Subcutaneous abdominal adipose tissue (tissue), 5 donors: ENCODE results near the gene PTPRR.

Experiments
- H3K27ac ChIP-seq: one replicate; pipeline ENCODE4 v1.7.0; 2013; ENCODE audit warnings: low read depth, mild to moderate bottlenecking, inconsistent platforms, low read length, moderate library complexity
- H3K27me3 ChIP-seq, 5 donors: one replicate each; pipeline ENCODE4 v1.7.0; 2013; ENCODE audit warnings: low read length in 5 of 5, inconsistent platforms in 1 of 5; ENCODE audit not compliant: control insufficient read depth in 5 of 5, insufficient read depth in 4 of 5
- H3K36me3 ChIP-seq, 5 donors: one replicate each; pipeline ENCODE4 v1.7.0; 2013; ENCODE audit warnings: low read length in 5 of 5; ENCODE audit not compliant: control insufficient read depth in 5 of 5, insufficient read depth in 5 of 5
- H3K4me1 ChIP-seq, 5 donors: one replicate each; pipeline ENCODE4 v1.7.0; 2013; ENCODE audit warnings: low read length in 5 of 5, mild to moderate bottlenecking in 3 of 5, moderate library complexity in 1 of 5; ENCODE audit not compliant: control insufficient read depth in 5 of 5, insufficient read depth in 5 of 5
- H3K4me3 ChIP-seq, 5 donors: one replicate each; pipeline ENCODE4 v1.7.0; 2013; ENCODE audit warnings: low read length in 5 of 5, low read depth in 1 of 5
- H3K9ac ChIP-seq, 5 donors: one replicate each; pipeline ENCODE4 v1.7.0; 2013; ENCODE audit warnings: low read length in 5 of 5, mild to moderate bottlenecking in 4 of 5, moderate library complexity in 3 of 5
- H3K9me3 ChIP-seq, 5 donors: one replicate each; pipeline ENCODE4 v1.7.0; 2013; ENCODE audit warnings: low read length in 5 of 5; ENCODE audit not compliant: control insufficient read depth in 5 of 5
- donor health status: healthy.
- donor health status: healthy.
- donor health status: healthy.
- donor health status: healthy.
- donor health status: healthy.

PTPRR gene

GRCh38 chr12:70721656-70722357 is 198.7 kb downstream of the PTPRR start:
- Histone ChIP-seq H3K27ac (peak overlapping the region; percentile 55), H3K36me3 (no peaks in the 10 kb centered on the region), H3K9ac (no peak overlapping the region)

GRCh38 chr12:70721216-70721615 is 199.3 kb downstream of the PTPRR start:
- H3K4me1 ChIP-seq: peaks cover 0 to 33% (median 4%) of the 10 kb centered on the region in 5 donors
- H3K9ac ChIP-seq: no peak overlapping the region
- H3K9me3 ChIP-seq: no peaks in the 10 kb centered on the region
- H3K27ac ChIP-seq: peak overlapping the region; percentile 55
- H3K27me3 ChIP-seq: peaks cover 0 to 4% (median 0%) of the 10 kb centered on the region in 5 donors
- no peak overlapping the region for H3K4me3 ChIP-seq
- H3K36me3 ChIP-seq: no peaks in the 10 kb centered on the region

More at GRCh38 chr12:70721656-70722357, 198.7 kb downstream of the PTPRR start:
- peaks cover 0 to 33% (median 4%) of the 10 kb centered on the region in 5 donors for H3K4me1 ChIP-seq
- peaks cover 0 to 2% (median 0%) of the 10 kb centered on the region in 5 donors for H3K27me3 ChIP-seq
- H3K9me3 ChIP-seq: no peaks in the 10 kb centered on the region
- no peak overlapping the region for H3K4me3 ChIP-seq

- Histone ChIP-seq H3K4me3 (peak overlapping the region in 4 of 5 donors; percentile 42 to 57 (median 56)), H3K9me3 (no peaks in the 10 kb centered on the region), H3K9ac (peak overlapping the region in 1 of 5 donors; percentile 16)
Measured at GRCh38 chr12:70719672-70720420, 200.7 kb downstream of the PTPRR start.

GRCh38 chr12:70719071-70719470 is 201.5 kb downstream of the PTPRR start:
- peaks cover 0 to 4% (median 0%) of the 10 kb centered on the region in 5 donors for H3K27me3 ChIP-seq
- peak overlapping the region in 1 of 5 donors; percentile 57 for H3K4me3 ChIP-seq
- H3K27ac ChIP-seq: no peak overlapping the region
- H3K9me3 ChIP-seq: no peaks in the 10 kb centered on the region
- H3K36me3 ChIP-seq: no peaks in the 10 kb centered on the region
- no peak overlapping the region for H3K9ac ChIP-seq
- peaks cover 0 to 27% (median 4%) of the 10 kb centered on the region in 5 donors for H3K4me1 ChIP-seq

More at GRCh38 chr12:70719672-70720420, 200.7 kb downstream of the PTPRR start:
- H3K27me3 ChIP-seq: peaks cover 0 to 4% (median 0%) of the 10 kb centered on the region in 5 donors
- H3K27ac ChIP-seq: no peak overlapping the region
- peaks cover 0 to 33% (median 4%) of the 10 kb centered on the region in 5 donors for H3K4me1 ChIP-seq
- no peaks in the 10 kb centered on the region for H3K36me3 ChIP-seq

GRCh38 chr12:70711831-70712230 is 208.7 kb downstream of the PTPRR start:
- H3K27ac ChIP-seq: no peak overlapping the region
- H3K9me3 ChIP-seq: no peaks in the 10 kb centered on the region
- no peak overlapping the region for H3K9ac ChIP-seq
- H3K36me3 ChIP-seq: no peaks in the 10 kb centered on the region
- H3K4me1 ChIP-seq: no peaks in the 10 kb centered on the region
- H3K27me3 ChIP-seq: peaks cover 0 to 4% (median 0%) of the 10 kb centered on the region in 5 donors
- H3K4me3 ChIP-seq: no peak overlapping the region

GRCh38 chr12:70709022-70709421 is 211.5 kb downstream of the PTPRR start:
- no peak overlapping the region for H3K9ac ChIP-seq
- H3K4me1 ChIP-seq: peaks cover 0 to 7% (median 0%) of the 10 kb centered on the region in 5 donors
- no peaks in the 10 kb centered on the region for H3K36me3 ChIP-seq
- no peaks in the 10 kb centered on the region for H3K9me3 ChIP-seq
- H3K4me3 ChIP-seq: no peak overlapping the region
- H3K27me3 ChIP-seq: peaks cover 0 to 3% (median 0%) of the 10 kb centered on the region in 5 donors
- no peak overlapping the region for H3K27ac ChIP-seq

GRCh38 chr12:70706611-70707010 is 213.9 kb downstream of the PTPRR start:
- H3K9ac ChIP-seq: no peak overlapping the region
- H3K36me3 ChIP-seq: no peaks in the 10 kb centered on the region
- H3K4me3 ChIP-seq: no peak overlapping the region
- peaks cover 0 to 3% (median 0%) of the 10 kb centered on the region in 5 donors for H3K27me3 ChIP-seq
- no peaks in the 10 kb centered on the region for H3K9me3 ChIP-seq
- H3K4me1 ChIP-seq: peaks cover 0 to 7% (median 0%) of the 10 kb centered on the region in 5 donors
- no peak overlapping the region for H3K27ac ChIP-seq

GRCh38 chr12:70698345-70698744 is 222.2 kb downstream of the PTPRR start:
- no peak overlapping the region for H3K27ac ChIP-seq
- no peaks in the 10 kb centered on the region for H3K9me3 ChIP-seq
- no peak overlapping the region for H3K9ac ChIP-seq
- no peaks in the 10 kb centered on the region for H3K36me3 ChIP-seq
- no peaks in the 10 kb centered on the region for H3K4me1 ChIP-seq
- no peak overlapping the region for H3K4me3 ChIP-seq
- H3K27me3 ChIP-seq: no peaks in the 10 kb centered on the region

- peaks cover 0 to 14% (median 0%) of the 10 kb centered on the region in 5 donors for H3K4me1 ChIP-seq
- H3K4me3 ChIP-seq: no peak overlapping the region
- no peaks in the 10 kb centered on the region for H3K9me3 ChIP-seq
- H3K9ac ChIP-seq: no peak overlapping the region
- H3K27ac ChIP-seq: no peak overlapping the region
- no peaks in the 10 kb centered on the region for H3K27me3 ChIP-seq
- H3K36me3 ChIP-seq: no peaks in the 10 kb centered on the region
Measured at GRCh38 chr12:70695361-70696023, 225.0 kb downstream of the PTPRR start.
